ENCODE data around the gene ELL. TPM values are rescaled to one million over a fixed set of nuclear protein-coding genes. Genes with fewer than 3 reads are reported as not detected.
"Not testable (repeated sequence)": the region's sequence is repeated elsewhere in the genome, so short reads cannot be mapped to it uniquely, and the experiment has no call there.

The ELL gene
- total RNA-seq (2014; rRNA removed; shearing (Covaris generic)): 12.8 and 14.2 TPM in 2 replicates

DNA sequence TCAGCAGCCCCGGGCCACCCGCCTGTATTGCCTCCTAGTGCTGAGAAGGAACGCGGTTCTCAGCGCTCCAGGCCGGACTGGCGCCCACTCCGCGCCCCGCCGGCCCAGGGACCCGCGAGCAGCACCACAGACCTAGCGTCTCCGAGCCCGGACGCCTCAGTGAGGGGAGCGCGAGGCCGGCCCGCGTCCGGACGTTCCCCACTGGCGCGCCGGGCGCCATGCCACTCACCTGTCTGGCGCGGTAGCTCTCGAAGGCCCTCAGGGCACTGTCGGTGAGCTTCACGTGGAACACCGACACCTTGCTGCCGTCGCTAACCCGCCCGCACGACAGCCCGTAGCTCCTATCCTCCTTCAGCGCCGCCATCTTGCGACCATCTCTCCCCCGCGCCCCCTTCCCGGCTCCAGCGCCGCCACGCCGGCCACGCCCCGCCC lies at the start of gene ELL:
Gene ELL (minus strand): TSS at position 379 of the 432 bp plus-strand sequence. CDS start 15 bp downstream, at position 364.
- DNase-seq (ENCODE audit: low read depth): no peak

DNA sequence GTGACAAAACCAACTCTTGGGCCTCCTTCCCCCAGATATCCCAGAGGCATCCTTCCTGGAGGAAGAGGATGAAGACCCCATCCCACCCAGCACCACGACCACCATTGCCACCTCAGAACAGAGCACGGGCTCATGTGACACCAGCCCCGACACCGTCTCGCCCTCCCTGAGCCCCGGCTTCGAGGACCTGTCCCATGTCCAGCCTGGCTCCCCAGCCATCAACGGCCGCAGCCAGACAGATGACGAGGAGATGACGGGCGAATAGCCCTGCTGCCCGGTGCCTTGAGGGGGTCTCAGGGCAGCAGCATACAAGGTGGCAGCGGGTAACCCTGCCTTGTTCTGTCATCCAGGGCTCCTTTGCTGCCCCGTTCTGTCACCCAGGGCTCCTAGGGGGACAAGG lies 46.5 kb upstream of the ELL start:
- DNase-seq (ENCODE audit: low read depth): no peak

DNA sequence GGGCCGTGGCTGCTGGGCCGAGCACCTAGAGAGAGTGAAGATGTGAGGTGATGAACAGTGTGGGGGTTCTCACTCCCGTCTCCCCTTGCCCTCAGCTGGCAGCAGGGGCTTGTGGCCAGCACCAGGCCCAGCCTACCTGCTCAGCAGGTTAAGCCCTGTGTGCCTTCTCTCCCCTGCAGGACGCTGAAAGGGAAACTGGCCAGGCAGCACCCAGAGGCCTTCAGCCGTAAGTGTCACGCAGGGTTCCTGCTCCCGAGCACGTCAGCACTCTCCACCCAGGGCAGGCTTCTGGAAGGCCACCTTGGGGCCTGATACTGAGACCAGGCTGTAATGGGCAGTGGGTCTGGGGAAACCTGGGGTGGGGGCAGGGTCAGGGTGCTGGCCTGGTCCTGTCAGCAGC lies 45.1 kb upstream of the ELL start:
- DNase-seq (ENCODE audit: low read depth): no peak

GRCh38 chr19:18562086-18562485 lies 40.2 kb upstream of the ELL start:
- DNase-seq (ENCODE audit: low read depth): no peak

GRCh38 chr19:18559685-18560084 lies 37.8 kb upstream of the ELL start:
- DNase-seq (ENCODE audit: low read depth): no peak

DNA sequence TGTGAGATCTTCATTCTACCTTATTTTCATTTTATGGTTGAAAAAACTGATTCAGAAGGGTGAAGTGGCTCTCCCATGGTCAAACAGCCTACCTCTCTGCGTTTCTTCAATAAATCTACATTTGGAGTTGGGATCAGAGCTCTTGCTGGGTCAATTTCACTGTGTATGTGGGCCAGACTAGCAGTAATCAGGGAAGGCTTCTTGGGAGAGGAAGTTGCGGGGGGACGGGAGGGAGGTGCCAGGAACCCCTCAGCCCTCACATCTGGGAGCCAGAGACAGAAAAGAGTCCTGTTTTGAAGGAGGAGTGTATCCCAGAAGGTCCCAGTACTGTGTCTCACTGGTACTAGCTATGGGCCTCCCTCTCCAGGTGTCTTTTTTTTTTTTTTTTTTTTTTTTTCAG lies 36.7 kb upstream of the ELL start:
- DNase-seq (ENCODE audit: low read depth): no peak

DNA sequence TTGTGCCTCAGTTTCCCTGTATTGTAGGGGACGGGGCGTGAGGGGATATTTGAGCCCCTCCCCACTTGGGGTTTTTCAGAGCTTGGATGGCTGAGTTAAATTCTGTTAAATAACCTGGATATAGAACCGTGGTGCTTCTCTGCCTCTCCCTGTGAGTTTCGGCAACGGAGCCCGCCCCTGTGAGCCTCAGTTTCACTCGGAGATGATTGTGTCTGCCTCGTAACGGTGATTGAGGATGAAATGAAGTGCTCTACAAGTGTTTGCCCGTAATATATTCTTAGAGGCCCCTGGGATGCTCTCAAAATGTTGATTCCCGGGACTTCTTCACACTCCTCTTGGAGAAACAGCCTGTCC lies 36.3 kb upstream of the ELL start:
- DNase-seq (ENCODE audit: low read depth): no peak

DNA sequence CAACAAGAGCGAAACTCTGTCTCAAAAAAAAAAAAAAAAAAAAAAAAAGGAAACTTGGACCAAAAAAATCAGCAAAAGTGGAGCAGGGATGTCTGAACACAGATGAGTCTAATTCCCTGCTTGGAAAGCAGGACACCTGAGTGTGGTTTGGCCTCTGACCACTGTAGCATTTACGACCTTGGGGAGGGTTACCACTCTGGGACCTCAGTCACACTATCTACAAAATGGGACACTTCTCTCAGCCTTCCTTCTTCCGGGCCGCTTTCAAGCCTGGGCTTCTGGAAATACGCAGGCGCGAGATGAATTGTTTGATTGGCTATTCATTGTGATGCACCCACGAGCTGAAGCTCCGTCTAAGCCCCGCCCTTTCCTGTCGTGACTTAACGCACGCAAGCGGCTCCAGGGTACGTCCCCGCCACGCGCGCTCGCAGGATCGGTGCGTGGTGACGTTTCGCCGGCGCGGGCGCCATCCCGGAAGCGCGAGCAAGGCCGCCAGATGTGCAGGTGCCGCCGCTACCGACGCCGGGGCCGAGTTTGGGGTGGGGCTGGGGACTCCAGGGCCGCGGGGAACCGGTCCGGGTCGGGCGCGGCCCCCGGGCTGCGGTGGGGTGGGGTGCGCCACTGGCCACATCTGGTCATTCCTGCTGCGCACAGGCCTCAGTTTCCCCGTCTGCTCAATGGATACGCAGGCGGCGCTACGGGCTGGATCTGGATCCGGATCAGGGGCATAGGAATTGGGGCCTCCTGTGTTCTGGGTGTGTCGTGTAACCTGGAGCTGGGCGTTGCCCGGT lies 35.7 kb upstream of the ELL start, which contains the start of gene KXD1:
Gene KXD1 (plus strand): TSS at position 460 of the 791 bp plus-strand sequence. CDS start 4,187 bp downstream, outside the sequence.
- DNase-seq (ENCODE audit: low read depth): peak; percentile 99

DNA sequence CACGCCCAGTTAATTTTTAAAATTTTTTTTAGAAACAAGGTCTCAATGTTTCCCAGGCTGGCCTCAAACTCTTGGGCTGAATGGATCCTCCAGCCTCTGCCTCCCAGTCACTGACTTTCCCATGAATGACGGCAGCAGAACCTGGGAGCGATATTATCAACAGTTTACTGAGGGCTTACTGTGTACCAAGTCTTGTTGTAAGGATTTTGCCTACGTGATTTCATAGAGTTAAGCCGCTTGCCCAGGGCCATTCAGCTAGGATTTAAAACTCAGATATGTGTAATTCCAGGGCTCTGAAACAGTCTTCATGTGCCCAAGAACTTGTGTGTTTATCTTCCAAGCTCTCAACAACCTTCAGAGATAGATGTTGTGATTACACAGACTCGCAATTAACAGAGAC lies 29.8 kb upstream of the ELL start:
- no peak for DNase-seq (ENCODE audit: low read depth)

DNA sequence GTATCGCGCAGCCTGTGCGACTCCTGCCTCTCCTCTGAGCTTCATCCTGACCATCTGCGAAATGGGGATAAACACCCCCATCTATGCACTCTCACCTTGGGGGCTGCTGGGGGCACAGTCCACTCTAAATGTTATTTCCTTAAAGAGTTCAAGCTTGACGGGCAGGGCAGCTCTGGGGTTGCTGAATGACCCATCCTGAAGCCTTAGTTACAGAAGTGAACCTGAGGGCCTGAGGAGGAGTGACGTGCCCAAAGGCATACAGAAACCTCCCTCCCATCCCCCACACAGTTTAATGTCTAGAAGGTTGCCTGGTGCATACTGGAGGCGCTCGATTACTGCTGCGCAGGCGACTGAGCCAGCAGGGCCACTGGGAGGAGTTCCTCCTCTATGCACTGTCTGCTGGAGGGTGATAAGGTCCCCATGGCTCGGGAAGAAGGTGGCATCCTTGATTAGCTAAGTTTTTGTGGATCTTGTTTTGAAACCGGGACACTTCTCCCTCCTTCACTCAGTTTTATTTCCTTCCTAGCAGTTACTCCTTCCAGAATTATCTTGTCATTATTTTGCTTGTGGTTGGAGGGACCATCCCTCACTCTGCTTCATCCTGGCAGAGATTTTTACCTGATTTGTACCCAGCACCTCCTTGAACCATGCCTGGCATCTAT lies 22.1 kb upstream of the ELL start:
- peak; percentile 67 for DNase-seq (ENCODE audit: low read depth)

- DNase-seq (ENCODE audit: low read depth): peak; percentile 94
Observed at GRCh38 chr19:18542941-18543813, 21.3 kb upstream of the ELL start, which contains the start of gene FKBP8. Gene FKBP8, minus strand, starts transcription at chr19:18543573. Its CDS starts 1,603 bp downstream, at chr19:18541970.

DNA sequence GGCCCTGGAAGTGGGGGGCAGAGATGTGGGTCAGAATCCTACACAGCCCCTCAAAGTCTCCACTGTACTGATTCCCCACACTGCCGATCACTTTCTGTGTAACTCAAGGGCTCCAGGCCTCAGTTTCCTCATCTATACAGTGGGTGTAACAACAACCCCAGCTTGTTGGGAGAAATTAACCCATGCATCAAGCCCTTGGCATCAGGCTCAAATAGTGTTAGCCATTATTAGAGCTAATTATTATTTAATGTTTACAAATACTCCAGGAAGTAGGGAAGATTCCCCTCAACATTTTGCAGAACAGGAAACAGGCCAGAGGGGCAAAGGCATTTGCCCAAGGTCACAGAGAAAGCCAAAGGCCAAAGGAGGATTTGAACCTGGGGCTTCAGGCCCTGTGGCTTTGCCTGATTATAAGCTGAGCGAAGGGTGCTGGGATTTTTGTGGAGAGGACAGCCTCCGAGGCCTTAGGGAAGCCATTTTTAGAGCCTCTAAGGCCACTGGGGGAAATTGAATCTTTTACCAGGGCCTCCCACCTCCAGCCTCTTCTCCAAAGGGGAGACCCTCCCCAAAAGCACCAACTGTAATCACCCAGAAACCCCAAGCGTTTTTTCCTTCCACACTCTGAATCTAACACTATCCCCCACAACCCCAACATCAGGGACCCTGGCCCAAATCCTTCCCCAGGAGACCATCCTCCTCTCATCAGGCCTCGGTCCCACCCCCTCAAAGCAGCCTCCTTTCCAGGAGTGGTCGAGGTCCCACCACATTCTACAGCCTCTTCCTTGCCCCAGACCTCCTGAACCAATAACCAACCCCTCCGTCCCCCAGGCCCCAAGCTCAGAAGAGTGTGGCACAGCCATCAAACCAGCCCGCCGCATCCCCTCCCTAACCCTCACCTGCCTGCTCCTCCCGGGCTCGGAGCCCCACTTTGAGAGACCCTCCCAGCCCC lies 20.4 kb upstream of the ELL start:
- no peak for DNase-seq (ENCODE audit: low read depth)

DNA sequence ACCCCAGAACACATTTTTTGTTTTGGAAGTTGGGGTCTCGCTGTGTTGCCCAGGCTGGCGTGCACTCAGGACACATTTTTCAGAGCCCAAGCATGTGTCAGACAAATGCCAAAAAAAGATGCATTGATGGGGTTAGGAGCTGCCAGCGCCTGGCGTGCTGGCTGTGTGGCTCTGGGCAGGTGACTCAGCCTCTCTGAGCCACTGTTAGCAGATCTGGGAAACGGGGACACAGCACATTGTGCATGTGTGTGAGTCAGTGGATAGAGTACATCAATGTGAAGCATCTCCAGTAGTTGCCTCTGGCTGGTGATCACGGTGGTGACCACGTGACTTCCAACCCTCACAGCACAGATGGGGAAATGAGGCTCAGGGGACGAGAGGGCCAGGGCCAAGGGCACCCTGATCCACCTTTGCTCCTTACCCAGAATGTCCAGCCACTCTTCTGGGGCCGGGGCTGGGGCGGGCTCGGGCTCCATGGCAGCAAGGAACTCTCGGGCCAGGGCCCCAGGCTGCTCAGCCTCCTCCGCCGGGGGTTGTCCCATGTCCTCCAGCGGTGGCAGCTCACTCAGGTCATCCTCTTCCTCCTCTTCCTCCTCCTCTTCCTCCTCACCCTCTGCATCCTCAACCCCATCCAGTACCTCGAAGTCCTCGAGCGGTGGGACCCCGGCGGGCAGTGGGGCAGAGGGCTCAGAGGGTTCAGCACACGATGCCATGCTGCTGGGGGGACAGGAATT lies 19.6 kb upstream of the ELL start:
- no peak for DNase-seq (ENCODE audit: low read depth)

- not testable (repeated sequence) for DNase-seq (ENCODE audit: low read depth)
Observed at GRCh38 chr19:18540200-18540599, 18.3 kb upstream of the ELL start.

DNA sequence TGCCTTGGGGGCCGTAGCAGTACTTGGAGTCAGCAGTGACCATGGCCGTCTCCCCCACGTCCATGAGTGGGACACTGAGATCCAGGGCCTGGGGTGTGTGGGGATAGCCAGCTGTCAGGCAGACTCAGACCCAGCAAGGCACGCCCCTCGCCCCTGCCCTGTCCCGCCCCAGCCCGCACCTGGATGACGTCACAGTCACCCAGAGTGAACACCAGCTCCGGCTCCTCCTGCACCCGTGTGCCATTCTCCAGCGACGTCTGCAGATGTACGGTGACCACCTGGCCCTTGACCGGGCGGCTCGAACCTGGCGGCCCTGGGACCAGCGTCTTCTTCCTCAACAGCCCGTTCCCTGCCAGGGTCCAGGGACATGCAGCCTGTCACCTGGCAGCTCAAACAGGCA lies 17.5 kb upstream of the ELL start:
- DNase-seq (ENCODE audit: low read depth): no peak

GRCh38 chr19:18538115-18538514 lies 16.2 kb upstream of the ELL start:
- DNase-seq (ENCODE audit: low read depth): no peak

GRCh38 chr19:18537431-18537830 lies 15.6 kb upstream of the ELL start:
- DNase-seq (ENCODE audit: low read depth): no peak

- no peak for DNase-seq (ENCODE audit: low read depth)
Observed at GRCh38 chr19:18536475-18536874, 14.6 kb upstream of the ELL start.

GRCh38 chr19:18533058-18533457 lies 11.2 kb upstream of the ELL start:
- no peak for DNase-seq (ENCODE audit: low read depth)

GRCh38 chr19:18532168-18532890 lies 10.5 kb upstream of the ELL start:
- DNase-seq (ENCODE audit: low read depth): no peak
